ENCODE measurements around the gene HOMEZ.
"Not testable (repeated sequence)": the region's sequence is repeated elsewhere in the genome, so short reads cannot be mapped to it uniquely, and the experiment has no call there.

The HOMEZ gene

GRCh38 chr14:23243066-23243465, 42.9 kb downstream of the HOMEZ start:
- no peak for DNase-seq (ENCODE audit: low read depth)
- TF ChIP-seq, protein P1, sequence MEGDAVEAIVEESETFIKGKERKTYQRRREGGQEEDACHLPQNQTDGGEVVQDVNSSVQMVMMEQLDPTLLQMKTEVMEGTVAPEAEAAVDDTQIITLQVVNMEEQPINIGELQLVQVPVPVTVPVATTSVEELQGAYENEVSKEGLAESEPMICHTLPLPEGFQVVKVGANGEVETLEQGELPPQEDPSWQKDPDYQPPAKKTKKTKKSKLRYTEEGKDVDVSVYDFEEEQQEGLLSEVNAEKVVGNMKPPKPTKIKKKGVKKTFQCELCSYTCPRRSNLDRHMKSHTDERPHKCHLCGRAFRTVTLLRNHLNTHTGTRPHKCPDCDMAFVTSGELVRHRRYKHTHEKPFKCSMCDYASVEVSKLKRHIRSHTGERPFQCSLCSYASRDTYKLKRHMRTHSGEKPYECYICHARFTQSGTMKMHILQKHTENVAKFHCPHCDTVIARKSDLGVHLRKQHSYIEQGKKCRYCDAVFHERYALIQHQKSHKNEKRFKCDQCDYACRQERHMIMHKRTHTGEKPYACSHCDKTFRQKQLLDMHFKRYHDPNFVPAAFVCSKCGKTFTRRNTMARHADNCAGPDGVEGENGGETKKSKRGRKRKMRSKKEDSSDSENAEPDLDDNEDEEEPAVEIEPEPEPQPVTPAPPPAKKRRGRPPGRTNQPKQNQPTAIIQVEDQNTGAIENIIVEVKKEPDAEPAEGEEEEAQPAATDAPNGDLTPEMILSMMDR (conservative IDR thresholded peaks at IDR 0.05; ENCODE audit: low read length): no peak
- H3K4me3 ChIP-seq (ENCODE audit: low read length): no peak overlapping the region

GRCh38 chr14:23242076-23242475, 43.9 kb downstream of the HOMEZ start:
- no peak overlapping the region for H3K4me3 ChIP-seq (ENCODE audit: low read length)
- no peak for DNase-seq (ENCODE audit: low read depth)
- TF ChIP-seq, protein P1 (conservative IDR thresholded peaks at IDR 0.05; ENCODE audit: low read length): no peak

DNA sequence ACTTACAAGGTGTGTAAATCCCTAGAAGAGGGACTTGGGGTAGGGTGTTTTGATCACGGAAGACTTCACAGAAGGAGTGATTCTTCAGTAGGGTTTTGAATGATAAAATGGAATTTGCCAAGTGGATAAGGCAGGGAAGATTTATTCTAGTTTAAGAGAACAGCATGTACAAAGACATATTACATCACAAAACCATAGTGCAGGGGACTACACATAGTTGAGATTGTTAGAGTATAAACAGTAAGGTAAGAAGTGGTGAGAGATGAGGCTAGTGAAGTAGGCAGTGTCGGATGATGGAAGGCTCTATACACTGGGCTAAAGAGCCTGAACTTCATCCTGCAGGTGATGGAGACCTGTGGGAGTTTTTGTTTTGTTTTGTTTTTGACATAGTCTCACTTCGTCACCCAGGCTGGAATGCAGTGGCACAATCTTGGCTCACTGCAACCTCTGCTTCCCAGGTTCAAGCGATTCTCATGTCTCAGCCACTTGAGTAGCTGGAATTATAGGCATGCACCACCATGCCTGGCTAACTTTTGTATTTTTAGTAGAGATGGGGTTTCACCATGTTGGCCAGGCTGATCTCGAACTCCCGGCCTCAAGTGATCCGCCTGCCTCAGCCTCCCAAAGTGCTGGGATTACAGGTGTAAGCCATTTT, 44.7 kb downstream of the HOMEZ start:
- not testable (repeated sequence) for DNase-seq (ENCODE audit: low read depth); H3K4me3 ChIP-seq (ENCODE audit: low read length)

DNA sequence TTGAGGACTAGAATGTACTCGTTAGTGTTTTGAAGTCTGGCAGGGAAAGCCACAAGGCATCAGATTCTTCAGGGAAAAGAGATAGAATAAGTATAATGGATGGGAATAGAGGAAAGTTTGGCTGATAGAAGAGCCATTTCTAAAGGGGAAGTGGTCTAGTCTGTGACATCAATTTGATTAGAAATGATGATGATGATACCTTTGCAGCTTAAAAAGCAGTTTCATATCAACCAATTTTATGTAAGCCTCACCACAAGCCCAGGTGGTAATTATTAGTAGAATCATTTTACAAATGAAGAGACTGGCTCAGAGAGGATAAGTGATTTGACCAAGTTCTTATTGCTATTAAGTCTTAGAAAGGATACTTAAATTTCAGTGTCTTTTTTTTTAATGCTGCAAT, 45.3 kb downstream of the HOMEZ start:
- H3K4me3 ChIP-seq (ENCODE audit: low read length): no peak overlapping the region
- TF ChIP-seq, protein P1 (conservative IDR thresholded peaks at IDR 0.05; ENCODE audit: low read length): no peak
- DNase-seq (ENCODE audit: low read depth): no peak

DNA sequence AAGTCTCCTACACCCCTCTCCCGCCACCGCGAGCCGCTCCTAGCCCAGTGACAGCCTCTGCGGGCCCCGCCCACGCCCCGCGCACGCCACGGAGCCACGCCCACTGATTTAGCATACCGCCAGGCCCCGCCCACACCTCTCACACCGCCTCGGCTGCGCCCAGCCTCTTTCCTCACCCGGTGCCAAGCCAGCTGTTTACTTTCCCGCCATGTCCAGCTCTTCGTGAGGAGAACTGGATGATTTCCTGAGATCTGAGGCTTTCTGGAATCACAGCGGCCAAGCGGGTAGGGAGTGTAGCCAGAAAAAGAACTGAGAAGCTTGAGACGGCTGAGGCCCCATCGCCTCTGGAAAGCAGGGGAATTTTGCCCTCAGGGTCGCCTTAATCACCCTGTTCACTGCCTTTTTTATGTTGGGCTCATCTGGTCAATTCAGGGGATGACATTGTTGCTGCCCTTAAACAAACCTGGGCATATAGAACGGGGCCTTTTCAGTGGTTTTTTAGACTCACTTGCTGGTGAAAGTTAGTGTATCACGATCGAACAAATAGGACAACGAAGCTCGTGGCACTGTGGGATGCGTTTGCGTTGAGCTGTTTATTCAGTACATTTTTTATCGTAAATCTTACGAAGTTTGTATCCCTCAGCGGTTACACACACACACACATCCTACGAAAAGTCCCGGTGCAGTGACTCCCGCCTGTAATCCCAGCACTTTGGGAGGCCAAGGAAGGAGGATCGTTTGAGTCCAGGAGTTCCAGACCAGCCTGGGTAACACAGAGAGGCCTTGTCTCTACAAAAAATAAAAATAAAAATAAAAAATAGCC, 47.9 kb downstream of the HOMEZ start, which contains the start of gene RNF212B:
TSS of gene RNF212B (plus strand) at position 165 of the 823 bp plus-strand sequence. CDS start 2,410 bp downstream, outside the sequence.
- peak; percentile 55 for DNase-seq (ENCODE audit: low read depth)
- peak within 1 kb of the TSS; percentile 36 for H3K4me3 ChIP-seq (ENCODE audit: low read length)
- TF ChIP-seq, protein P1 (conservative IDR thresholded peaks at IDR 0.05; ENCODE audit: low read length): no peak

DNA sequence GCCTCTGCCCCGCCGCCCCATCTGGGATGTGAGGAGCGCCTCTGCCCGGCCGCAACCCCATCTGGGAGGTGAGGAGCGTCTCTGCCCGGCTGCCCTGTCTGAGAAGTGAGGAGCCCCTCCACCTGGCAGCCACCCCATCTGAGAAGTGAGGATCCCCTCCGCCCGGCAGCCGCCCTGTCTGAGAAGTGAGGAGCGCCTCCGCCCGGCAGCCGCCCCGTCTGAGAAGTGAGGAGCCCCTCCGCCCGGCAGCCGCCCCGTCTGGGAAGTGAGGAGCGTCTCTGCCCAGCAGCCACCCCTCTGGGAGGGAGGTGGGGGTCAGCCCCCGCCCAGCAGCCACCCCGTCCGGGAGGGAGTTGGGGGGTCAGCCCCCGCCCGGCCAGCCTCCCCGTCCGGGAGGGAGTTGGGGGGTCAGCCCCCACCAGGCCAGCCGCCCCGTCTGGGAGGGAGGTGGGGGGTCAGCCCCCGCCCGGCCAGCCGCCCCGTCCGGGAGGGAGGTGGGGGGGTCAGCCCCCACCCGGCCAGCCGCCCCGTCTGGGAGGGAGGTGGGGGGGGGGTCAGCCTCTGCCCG, 53.6 kb downstream of the HOMEZ start:
- not testable (repeated sequence) for DNase-seq (ENCODE audit: low read depth); H3K4me3 ChIP-seq (ENCODE audit: low read length)

DNA sequence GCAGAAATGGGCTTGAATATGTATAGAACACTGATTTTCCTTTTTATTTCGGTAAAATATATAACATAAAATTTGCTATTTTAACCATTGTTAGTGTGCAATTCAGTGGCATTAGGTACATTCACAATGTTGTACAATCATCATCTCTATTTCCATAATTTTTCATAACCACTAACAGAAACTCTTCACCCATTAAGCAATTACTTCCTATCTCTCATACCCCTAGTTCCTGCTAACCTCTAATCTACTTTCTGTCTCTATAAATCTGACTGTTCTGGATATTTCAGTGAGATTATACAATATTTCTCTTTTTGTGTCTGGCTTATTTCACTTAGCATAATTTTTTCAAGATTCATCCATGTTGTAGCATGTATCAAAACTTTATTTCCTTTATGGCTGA, 57.1 kb downstream of the HOMEZ start:
- TF ChIP-seq, protein P1 (conservative IDR thresholded peaks at IDR 0.05; ENCODE audit: low read length): no peak
- H3K4me3 ChIP-seq (ENCODE audit: low read length): no peak overlapping the region
- DNase-seq (ENCODE audit: low read depth): no peak

DNA sequence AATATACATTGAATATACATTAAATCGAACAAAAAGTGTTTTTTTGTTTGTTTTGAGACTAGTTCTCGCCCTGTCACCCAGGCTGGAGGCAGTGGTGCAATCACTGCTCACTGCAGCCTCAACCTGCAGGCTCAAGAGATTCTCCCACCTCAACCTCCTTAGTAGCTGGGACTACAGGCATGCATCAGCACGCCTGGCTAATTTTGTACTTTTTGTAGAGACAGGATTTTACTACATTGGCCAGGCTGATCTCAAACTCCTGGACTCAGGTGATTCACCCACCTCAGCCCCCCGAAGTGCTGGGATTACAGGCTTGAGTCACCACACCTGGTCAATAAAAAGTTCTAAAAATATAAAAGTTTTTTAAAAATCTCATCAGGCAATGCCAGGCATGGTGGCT, 58.4 kb downstream of the HOMEZ start:
- no peak for DNase-seq (ENCODE audit: low read depth)
- H3K4me3 ChIP-seq (ENCODE audit: low read length): no peak overlapping the region
- TF ChIP-seq, protein P1 (conservative IDR thresholded peaks at IDR 0.05; ENCODE audit: low read length): no peak

GRCh38 chr14:23224958-23225357, 61.0 kb downstream of the HOMEZ start:
- DNase-seq (ENCODE audit: low read depth); H3K4me3 ChIP-seq (ENCODE audit: low read length): not testable (repeated sequence)
